SK-N-SH (cell line): ENCODE data around the gene FAM135A.

Experiments
- CTCF ChIP-seq: fragments of 200-600 bp; sonication (generic); IDR thresholded peaks from 2 replicates; pipeline ENCODE4 v1.6.1; 2017; ENCODE audit warnings: antibody characterized with exemption, mild to moderate bottlenecking, moderate library complexity
- EZH2phosphoT487 ChIP-seq: fragments of 200-600 bp; sonication (generic); IDR thresholded peaks from 2 replicates; pipeline ENCODE4 v1.6.1; 2017; ENCODE audit warnings: low read depth, mixed run types, mild to moderate bottlenecking, antibody characterized with exemption, moderate library complexity, borderline replicate concordance
- GABPA ChIP-seq: IDR thresholded peaks from 2 replicates; pipeline ENCODE4 v1.4.0; 2012; ENCODE audit warnings: low read depth, mild to moderate bottlenecking
- MAX ChIP-seq: IDR thresholded peaks from 2 replicates; pipeline ENCODE4 v1.4.0; 2012; ENCODE audit warnings: low read depth
- MXI1 ChIP-seq: IDR thresholded peaks from 2 replicates; pipeline ENCODE4 v1.6.1; 2012; ENCODE audit warnings: mild to moderate bottlenecking, low read depth, low read length, improper control_type of control experiment
- PBX3 ChIP-seq: IDR thresholded peaks from 2 replicates; pipeline ENCODE4; 2012
- POLR2AphosphoS5 ChIP-seq: IDR thresholded peaks from 2 replicates; pipeline ENCODE4 v1.6.1; 2012; ENCODE audit warnings: low read depth, low read length
- RCOR1 ChIP-seq: fragments of 150-350 bp; IDR thresholded peaks from 2 replicates; pipeline ENCODE4 v1.6.1; 2017; ENCODE audit warnings: antibody characterized with exemption, low read length
- REST ChIP-seq: IDR thresholded peaks from 2 replicates; pipeline ENCODE4 v1.6.1; 2012; ENCODE audit warnings: mild to moderate bottlenecking, low read depth, low read length, moderate library complexity
- RXRA ChIP-seq: IDR thresholded peaks from 2 replicates; pipeline ENCODE4 v1.4.0; 2012; ENCODE audit warnings: low read depth, mild to moderate bottlenecking, borderline replicate concordance
- SIN3A ChIP-seq: IDR thresholded peaks from 2 replicates; pipeline ENCODE4 v1.6.1; 2012; ENCODE audit warnings: low read depth, mild to moderate bottlenecking, low read length, moderate library complexity, borderline replicate concordance
- SMC3 ChIP-seq: IDR thresholded peaks from 2 replicates; pipeline ENCODE4 v1.6.1; 2012; ENCODE audit warnings: low read depth, low read length, improper control_type of control experiment
- USF2 ChIP-seq: fragments of 150-350 bp; IDR thresholded peaks from 2 replicates; pipeline ENCODE4 v1.6.1; 2017; ENCODE audit warnings: antibody characterized with exemption, low read length, low read depth, borderline replicate concordance

- no peak for TF ChIP-seq PBX3
- TF ChIP-seq CTCF, result no peak
- no peak for TF ChIP-seq RXRA
- TF ChIP-seq SIN3A, result no peak
- no peak for TF ChIP-seq POLR2AphosphoS5
- no peak for TF ChIP-seq RCOR1
- TF ChIP-seq MAX, result no peak
- TF ChIP-seq SMC3, result no peak
- TF ChIP-seq EZH2phosphoT487, result no peak
- TF ChIP-seq GABPA, result no peak
- no peak for TF ChIP-seq REST
- TF ChIP-seq MXI1, result no peak
- no peak for TF ChIP-seq USF2
These were observed 21.8 kb upstream of the FAM135A start for GRCh38 chr6:70391492-70391891.
